Measurements from ENCODE around the gene SHROOM2. TPM values are rescaled to one million over a fixed set of nuclear protein-coding genes. Genes with fewer than 3 reads are reported as not detected.

Gene SHROOM2
- polyA plus RNA-seq, 1 donor (not counting 4 experiments of a cell fraction or from before 2014, with no cell fraction given) = 3.3 TPM

DNA sequence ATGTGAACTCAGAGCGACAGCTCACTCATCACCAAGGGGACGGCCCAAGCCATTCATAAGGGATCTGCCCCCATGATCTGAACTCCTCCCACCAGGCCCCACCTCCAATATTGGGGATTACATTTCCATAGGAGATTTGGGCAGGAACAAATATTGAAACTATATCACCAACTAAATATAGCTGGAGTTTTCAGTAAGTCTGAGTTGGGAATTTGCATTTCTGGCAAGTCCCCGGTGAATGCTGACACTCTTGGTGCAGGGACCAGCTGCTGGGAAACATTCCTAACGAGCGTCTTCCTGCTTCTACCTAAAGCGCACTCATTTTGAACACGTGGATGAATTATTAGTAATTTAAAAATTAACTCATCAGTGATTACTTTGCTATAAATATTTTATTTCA lies 194.2 kb downstream of the SHROOM2 start:
- Histone ChIP-seq H3K36me3 (ENCODE audit: control insufficient read depth in 2 of 2, extremely low read depth in 1 of 2, insufficient read depth in 2 of 2, low read length in 2 of 2) (no peaks in the 10 kb centered on the region), H3K4me2 (ENCODE audit: control insufficient read depth, extremely low read depth, insufficient read depth, low read depth, low read length) (no peak overlapping the region), H3K4me1 (ENCODE audit: control insufficient read depth, extremely low read depth, insufficient read depth, low read length) (no peaks in the 10 kb centered on the region), H4K20me1 (ENCODE audit: control insufficient read depth, extremely low read depth, insufficient read depth, low read length) (no peaks in the 10 kb centered on the region), H3K79me2 (ENCODE audit: control insufficient read depth, insufficient read depth, low read length) (no peaks in the 10 kb centered on the region), H3K9me3 (ENCODE audit: control insufficient read depth, low read depth, low read length) (no peaks in the 10 kb centered on the region), H3K27ac (ENCODE audit: control insufficient read depth, insufficient read depth, low read length) (no peak overlapping the region), H3K9ac (ENCODE audit: control insufficient read depth, extremely low read depth, insufficient read depth, low read length) (no peak overlapping the region), H3K27me3 (ENCODE audit: control insufficient read depth, extremely low read depth, insufficient read depth, low read length) (no peaks in the 10 kb centered on the region), H2AFZ (ENCODE audit: control insufficient read depth, low read length) (no peak overlapping the region), H3K4me3 (ENCODE audit: control insufficient read depth in 2 of 3, extremely low read depth in 1 of 3, insufficient read depth in 2 of 3, low read depth in 1 of 3, low read length in 3 of 3) (no peak overlapping the region), H3K9me1 (ENCODE audit: control insufficient read depth, extremely low read depth, insufficient read depth, low read length) (no peaks in the 10 kb centered on the region)
- TF ChIP-seq, protein P1, sequence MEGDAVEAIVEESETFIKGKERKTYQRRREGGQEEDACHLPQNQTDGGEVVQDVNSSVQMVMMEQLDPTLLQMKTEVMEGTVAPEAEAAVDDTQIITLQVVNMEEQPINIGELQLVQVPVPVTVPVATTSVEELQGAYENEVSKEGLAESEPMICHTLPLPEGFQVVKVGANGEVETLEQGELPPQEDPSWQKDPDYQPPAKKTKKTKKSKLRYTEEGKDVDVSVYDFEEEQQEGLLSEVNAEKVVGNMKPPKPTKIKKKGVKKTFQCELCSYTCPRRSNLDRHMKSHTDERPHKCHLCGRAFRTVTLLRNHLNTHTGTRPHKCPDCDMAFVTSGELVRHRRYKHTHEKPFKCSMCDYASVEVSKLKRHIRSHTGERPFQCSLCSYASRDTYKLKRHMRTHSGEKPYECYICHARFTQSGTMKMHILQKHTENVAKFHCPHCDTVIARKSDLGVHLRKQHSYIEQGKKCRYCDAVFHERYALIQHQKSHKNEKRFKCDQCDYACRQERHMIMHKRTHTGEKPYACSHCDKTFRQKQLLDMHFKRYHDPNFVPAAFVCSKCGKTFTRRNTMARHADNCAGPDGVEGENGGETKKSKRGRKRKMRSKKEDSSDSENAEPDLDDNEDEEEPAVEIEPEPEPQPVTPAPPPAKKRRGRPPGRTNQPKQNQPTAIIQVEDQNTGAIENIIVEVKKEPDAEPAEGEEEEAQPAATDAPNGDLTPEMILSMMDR (optimal IDR thresholded peaks at IDR 0.05 in 1 of 3, IDR thresholded peaks at IDR 0.05 in 1 of 3, conservative IDR thresholded peaks at IDR 0.05 in 1 of 3; ENCODE audit: extremely low read depth in 1 of 3, insufficient read depth in 2 of 3, low read length in 3 of 3) = no peak
- TF ChIP-seq EZH2 (IDR thresholded peaks at IDR 0.05; ENCODE audit: low read length) = no peak
- FAIRE-seq (no peak), DNase-seq (ENCODE audit: low read depth, low spot score) (no peak)
- dilution Hi-C loops (cut with MboI; ENCODE audit: extremely low pct_ligation_motif_present, low sequenced_read_pairs) = no loop called here

DNA sequence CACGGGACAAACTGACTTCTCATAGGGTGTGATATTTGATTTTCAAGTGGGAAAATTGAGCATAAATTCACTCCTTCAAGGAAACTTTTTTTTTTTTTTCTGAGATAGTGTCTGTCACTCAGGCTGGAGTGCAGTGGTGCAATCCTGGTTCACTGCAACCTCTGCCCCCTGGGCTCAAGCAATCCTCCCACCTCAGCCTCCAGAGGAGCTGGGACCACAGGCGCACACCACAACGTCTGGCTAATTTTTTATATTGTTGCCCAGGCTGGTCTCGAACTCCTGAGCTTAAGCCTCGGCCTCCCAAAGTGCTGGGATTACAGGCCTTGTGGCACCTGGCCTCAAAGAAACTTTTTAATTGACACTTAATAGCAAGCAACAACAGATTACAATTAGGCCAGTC lies 194.7 kb downstream of the SHROOM2 start:
- no peak for FAIRE-seq
- Histone ChIP-seq H3K4me3 (ENCODE audit: control insufficient read depth in 2 of 3, extremely low read depth in 1 of 3, insufficient read depth in 2 of 3, low read depth in 1 of 3, low read length in 3 of 3) (no peak overlapping the region), H4K20me1 (ENCODE audit: control insufficient read depth, extremely low read depth, insufficient read depth, low read length) (no peaks in the 10 kb centered on the region), H3K9me3 (ENCODE audit: control insufficient read depth, low read depth, low read length) (no peaks in the 10 kb centered on the region), H2AFZ (ENCODE audit: control insufficient read depth, low read length) (no peak overlapping the region), H3K36me3 (ENCODE audit: control insufficient read depth in 2 of 2, extremely low read depth in 1 of 2, insufficient read depth in 2 of 2, low read length in 2 of 2) (no peaks in the 10 kb centered on the region), H3K4me2 (ENCODE audit: control insufficient read depth, extremely low read depth, insufficient read depth, low read depth, low read length) (no peak overlapping the region), H3K9ac (ENCODE audit: control insufficient read depth, extremely low read depth, insufficient read depth, low read length) (no peak overlapping the region), H3K4me1 (ENCODE audit: control insufficient read depth, extremely low read depth, insufficient read depth, low read length) (no peaks in the 10 kb centered on the region), H3K27me3 (ENCODE audit: control insufficient read depth, extremely low read depth, insufficient read depth, low read length) (no peaks in the 10 kb centered on the region), H3K27ac (ENCODE audit: control insufficient read depth, insufficient read depth, low read length) (no peak overlapping the region), H3K79me2 (ENCODE audit: control insufficient read depth, insufficient read depth, low read length) (no peaks in the 10 kb centered on the region), H3K9me1 (ENCODE audit: control insufficient read depth, extremely low read depth, insufficient read depth, low read length) (no peaks in the 10 kb centered on the region)
- no peak for TF ChIP-seq EZH2 (IDR thresholded peaks at IDR 0.05; ENCODE audit: low read length)
- TF ChIP-seq, protein P1 (optimal IDR thresholded peaks at IDR 0.05 in 1 of 3, IDR thresholded peaks at IDR 0.05 in 1 of 3, conservative IDR thresholded peaks at IDR 0.05 in 1 of 3; ENCODE audit: extremely low read depth in 1 of 3, insufficient read depth in 2 of 3, low read length in 3 of 3) = no peak
- DNase-seq (ENCODE audit: low read depth, low spot score) = no peak
- dilution Hi-C loops (cut with MboI; ENCODE audit: extremely low pct_ligation_motif_present, low sequenced_read_pairs) = no loop called here

All from keratinocyte (primary cell).